NCI-H1694 (cell line): ENCODE data around the gene RABGAP1L.
"Not testable (repeated sequence)": the region's sequence is repeated elsewhere in the genome, so short reads cannot be mapped to it uniquely, and the experiment has no call there.

Source experiments
- DNase-seq: peaks from one replicate; lab custom pipeline; 2025; lab: John Stamatoyannopoulos, UW

RABGAP1L gene

GRCh38 chr1:174366946-174367345 lies 207.6 kb downstream of the RABGAP1L start:
- no peak for DNase-seq

- no peak for DNase-seq
These were observed 208.6 kb downstream of the RABGAP1L start for GRCh38 chr1:174367892-174368291.

GRCh38 chr1:174376030-174376429 lies 216.7 kb downstream of the RABGAP1L start:
- DNase-seq: no peak

GRCh38 chr1:174391716-174392115 lies 232.4 kb downstream of the RABGAP1L start:
- no peak for DNase-seq

GRCh38 chr1:174393885-174394284 lies 234.6 kb downstream of the RABGAP1L start:
- DNase-seq: no peak

GRCh38 chr1:174397261-174397660 lies 237.9 kb downstream of the RABGAP1L start:
- DNase-seq: no peak

- no peak for DNase-seq
These were observed 238.9 kb downstream of the RABGAP1L start for GRCh38 chr1:174398246-174398645.

- DNase-seq: no peak
These were observed 239.9 kb downstream of the RABGAP1L start for GRCh38 chr1:174399211-174399610.

GRCh38 chr1:174401075-174401474 lies 241.8 kb downstream of the RABGAP1L start:
- DNase-seq: no peak

GRCh38 chr1:174405219-174405618 lies 245.9 kb downstream of the RABGAP1L start:
- DNase-seq: no peak

GRCh38 chr1:174406421-174406820 lies 247.1 kb downstream of the RABGAP1L start:
- no peak for DNase-seq

GRCh38 chr1:174407665-174408064 lies 248.3 kb downstream of the RABGAP1L start:
- DNase-seq: no peak

GRCh38 chr1:174408146-174408545 lies 248.8 kb downstream of the RABGAP1L start:
- no peak for DNase-seq

- not testable (repeated sequence) for DNase-seq
These were observed 250.5 kb downstream of the RABGAP1L start for GRCh38 chr1:174409801-174410200.

GRCh38 chr1:174413632-174414031 lies 254.3 kb downstream of the RABGAP1L start:
- no peak for DNase-seq

GRCh38 chr1:174414203-174414602 lies 254.9 kb downstream of the RABGAP1L start:
- DNase-seq: no peak

- DNase-seq: no peak
These were observed 256.2 kb downstream of the RABGAP1L start for GRCh38 chr1:174415506-174415905.

GRCh38 chr1:174417921-174418320 lies 258.6 kb downstream of the RABGAP1L start:
- no peak for DNase-seq

- no peak for DNase-seq
These were observed 265.8 kb downstream of the RABGAP1L start for GRCh38 chr1:174425121-174425520.

GRCh38 chr1:174426153-174426552 lies 266.8 kb downstream of the RABGAP1L start:
- no peak for DNase-seq

GRCh38 chr1:174428033-174428432 lies 268.7 kb downstream of the RABGAP1L start:
- DNase-seq: no peak

- no peak for DNase-seq
These were observed 269.4 kb downstream of the RABGAP1L start for GRCh38 chr1:174428739-174429138.

GRCh38 chr1:174433451-174433850 lies 274.1 kb downstream of the RABGAP1L start:
- no peak for DNase-seq

GRCh38 chr1:174445351-174445750 lies 286.0 kb downstream of the RABGAP1L start:
- DNase-seq: no peak

- DNase-seq: no peak
These were observed 286.5 kb downstream of the RABGAP1L start for GRCh38 chr1:174445817-174446216.
